Body of pancreas (tissue), 4 donors: ENCODE data around the gene DAAM1.

Source experiments
- CTCF ChIP-seq, 7 experiments: fragments of 450-650 bp in 4 of 7; fragments of 200-600 bp in 3 of 7; sonication (generic) in 3 of 7; IDR thresholded peaks; one replicate each; pipeline ENCODE4 v1.5.1; 2016 to 2019; ENCODE audit warnings: antibody characterized with exemption in 7 of 7
- POLR2A ChIP-seq, 3 donors: fragments of 450-650 bp; IDR thresholded peaks; one replicate each; pipeline ENCODE4 v1.6.1; 2016; ENCODE audit warnings: antibody characterized with exemption in 3 of 3, mild to moderate bottlenecking in 2 of 3

- TF ChIP-seq CTCF (IDR thresholded peaks at IDR 0.05): no peak
- no peak for TF ChIP-seq POLR2A (IDR thresholded peaks at IDR 0.05)
These were observed 87.8 kb downstream of the DAAM1 start for GRCh38 chr14:59276235-59276634.
